ENCODE results near the gene RBPJL.

Gene RBPJL

GRCh38 chr20:45293041-45294002, 13.3 kb upstream of the RBPJL start:
- DNase-seq (ENCODE audit: low spot score): peak; percentile 85

- no peak for DNase-seq (ENCODE audit: low spot score)
Measured at GRCh38 chr20:45294003-45294368, 12.7 kb upstream of the RBPJL start.

GRCh38 chr20:45294659-45295058, 12.0 kb upstream of the RBPJL start:
- DNase-seq (ENCODE audit: low spot score): no peak

- no peak for DNase-seq (ENCODE audit: low spot score)
Measured at GRCh38 chr20:45297786-45298497, 8.7 kb upstream of the RBPJL start.

- DNase-seq (ENCODE audit: low spot score): no peak
Measured at GRCh38 chr20:45299786-45300185, 6.9 kb upstream of the RBPJL start.

- DNase-seq (ENCODE audit: low spot score): peak; percentile 71
Measured at GRCh38 chr20:45300961-45301360, 5.7 kb upstream of the RBPJL start.

GRCh38 chr20:45301824-45302271, 4.8 kb upstream of the RBPJL start:
- DNase-seq (ENCODE audit: low spot score): peak; percentile 60

GRCh38 chr20:45303586-45304463, 2.8 kb upstream of the RBPJL start:
- DNase-seq (ENCODE audit: low spot score): peak; percentile 45

- DNase-seq (ENCODE audit: low spot score): no peak
Measured at GRCh38 chr20:45304464-45304999, 2.1 kb upstream of the RBPJL start.

- DNase-seq (ENCODE audit: low spot score): no peak
Measured at GRCh38 chr20:45305262-45305661, 1.4 kb upstream of the RBPJL start.

- no peak for DNase-seq (ENCODE audit: low spot score)
Measured at GRCh38 chr20:45307076-45307640, 518 bp downstream of the RBPJL start.

- DNase-seq (ENCODE audit: low spot score): no peak
Measured at GRCh38 chr20:45308117-45308778, 1.6 kb downstream of the RBPJL start, which contains the start of gene MATN4. Gene MATN4 (minus strand): TSS chr20:45308299. CDS start chr20:45305582, 2,717 bp downstream.

GRCh38 chr20:45309075-45309474, 2.4 kb downstream of the RBPJL start:
- no peak for DNase-seq (ENCODE audit: low spot score)

- peak; percentile 75 for DNase-seq (ENCODE audit: low spot score)
Measured at GRCh38 chr20:45311589-45312211, 5.1 kb downstream of the RBPJL start.

- DNase-seq (ENCODE audit: low spot score): no peak
Measured at GRCh38 chr20:45312241-45312640, 5.6 kb downstream of the RBPJL start.

- DNase-seq (ENCODE audit: low spot score): no peak
Measured at GRCh38 chr20:45313065-45313695, 6.5 kb downstream of the RBPJL start.

GRCh38 chr20:45313943-45314342, 7.3 kb downstream of the RBPJL start:
- no peak for DNase-seq (ENCODE audit: low spot score)

GRCh38 chr20:45315672-45316071, 9.0 kb downstream of the RBPJL start:
- DNase-seq (ENCODE audit: low spot score): no peak

GRCh38 chr20:45316150-45317080, 9.8 kb downstream of the RBPJL start:
- DNase-seq (ENCODE audit: low spot score): no peak

Data from activated CD4-positive, alpha-beta T cell treated with anti-CD3 and anti-CD28 coated beads, Interleukin-2, Interleukin-4, amounts not matched to agents 100 ng/mL and 50 ng/mL, durations not matched to agents 16 hours and 8 hours (primary cell).